ENCODE data around the gene EPX.

GRCh38 chr17:58253082-58253481, 60.6 kb downstream of the EPX start:
- TF ChIP-seq CTCF (IDR thresholded peaks at IDR 0.05) (no peak), POLR2A (IDR thresholded peaks at IDR 0.05) (no peak)

Data from right lobe of liver (tissue), 4 donors.